Measurements from ENCODE around the gene UBE2J2.

Gene UBE2J2

GRCh38 chr1:1279028-1279427 is 5.4 kb upstream of the UBE2J2 start:
- DNase-seq, result no peak

GRCh38 chr1:1278620-1279019 is 5.0 kb upstream of the UBE2J2 start:
- no peak for DNase-seq

DNA sequence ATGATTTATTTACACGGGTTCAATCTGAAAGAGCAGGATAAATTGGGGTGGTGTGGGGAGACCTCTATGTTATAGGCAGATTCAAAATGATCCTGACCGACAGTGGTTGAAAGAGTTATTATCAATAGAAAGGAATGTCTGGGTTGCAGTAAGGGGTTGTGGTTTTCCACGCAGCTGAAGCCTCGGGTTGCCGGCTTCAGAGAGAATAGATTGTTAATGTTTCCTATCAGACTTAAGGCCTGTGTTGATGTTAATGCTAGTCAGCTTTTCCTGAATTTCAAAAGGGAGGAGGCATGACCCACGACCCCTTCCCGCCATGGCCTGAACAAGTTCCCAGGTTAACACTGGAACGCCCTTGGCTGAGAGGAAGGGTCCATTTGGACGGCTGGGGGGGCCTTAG is 2.2 kb upstream of the UBE2J2 start:
- DNase-seq, result no peak

GRCh38 chr1:1274931-1275431 is 1.3 kb upstream of the UBE2J2 start:
- no peak for DNase-seq

DNA sequence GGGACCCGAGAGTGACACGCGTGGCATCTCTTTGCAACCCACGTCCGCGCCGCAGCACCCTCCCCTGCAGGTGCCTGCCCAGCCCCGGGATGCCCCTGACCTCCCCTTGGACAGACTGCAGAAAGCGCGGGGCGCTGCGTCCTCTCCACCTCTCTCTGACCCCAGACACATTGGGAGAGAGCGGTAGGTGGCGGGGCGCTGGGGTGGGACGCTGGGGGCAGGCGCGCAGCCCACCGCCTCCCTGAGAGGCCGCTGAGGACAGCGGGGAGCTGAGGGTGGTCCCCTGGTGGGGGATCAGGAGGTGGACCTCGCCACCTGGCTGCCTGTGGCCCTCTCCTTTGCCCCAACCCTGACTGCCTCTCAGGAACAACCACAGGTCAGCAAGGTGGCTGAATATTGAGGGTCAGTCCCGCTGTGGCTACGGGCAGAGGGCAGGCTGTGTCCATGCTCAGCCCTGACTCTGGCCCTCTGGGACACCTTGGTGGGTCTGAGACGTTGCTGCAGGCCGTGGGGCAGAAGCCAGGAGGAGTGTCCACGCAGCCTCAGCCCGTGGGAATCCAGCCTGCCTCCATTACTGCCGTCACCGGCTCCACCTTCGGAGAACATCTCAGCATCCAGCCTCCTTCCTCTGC is 761 bp upstream of the UBE2J2 start:
- no peak for DNase-seq

- DNase-seq, result no peak
Observed at GRCh38 chr1:1273209-1273511, 494 bp downstream of the UBE2J2 start.

- no peak for DNase-seq
Observed at GRCh38 chr1:1272341-1273208, 1.1 kb downstream of the UBE2J2 start.

GRCh38 chr1:1270813-1271212 is 2.8 kb downstream of the UBE2J2 start:
- no peak for DNase-seq

- DNase-seq, result no peak
Observed at GRCh38 chr1:1268284-1268682, 5.4 kb downstream of the UBE2J2 start.

DNA sequence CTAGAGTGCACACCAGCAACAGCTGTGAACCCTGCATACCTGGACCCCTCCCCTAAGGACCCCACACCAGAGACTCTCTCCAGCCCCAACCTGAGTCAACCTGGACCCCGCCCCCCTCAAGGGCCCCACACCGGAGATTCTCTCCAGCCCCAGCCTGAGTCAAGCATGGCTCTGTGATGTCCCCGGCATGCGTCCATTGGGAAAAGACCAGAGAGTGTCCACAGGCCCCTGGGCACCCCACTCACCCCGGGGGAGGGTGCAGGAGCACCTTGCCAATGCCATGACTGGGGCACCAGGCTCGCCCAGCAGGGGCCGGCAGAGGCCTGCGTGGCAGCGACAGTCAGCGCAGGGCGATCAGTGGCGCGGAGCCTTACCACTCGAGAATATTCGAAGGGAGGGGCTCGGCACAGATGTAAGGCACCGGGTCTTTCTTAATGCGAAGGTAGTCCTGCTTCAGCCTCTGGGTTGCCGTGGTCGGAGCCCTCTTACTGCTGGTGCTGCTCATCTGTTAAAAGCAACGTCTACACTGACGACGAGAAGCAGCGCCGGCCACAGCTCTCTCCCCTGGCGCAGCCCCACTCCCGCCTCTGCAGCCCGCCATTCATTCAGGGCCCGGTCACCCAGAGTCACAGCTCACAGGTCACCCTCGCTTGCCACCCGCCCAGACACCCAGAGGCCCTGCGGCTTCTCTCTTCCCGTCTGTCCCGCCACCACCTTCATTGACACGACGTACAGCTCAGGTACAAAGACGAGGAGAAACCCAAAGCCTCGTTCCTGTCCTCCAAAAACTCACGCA is 6.0 kb downstream of the UBE2J2 start:
- no peak for DNase-seq

GRCh38 chr1:1264868-1265272 is 8.8 kb downstream of the UBE2J2 start:
- DNase-seq, result no peak

- no peak for DNase-seq
Observed at GRCh38 chr1:1264026-1264425, 9.6 kb downstream of the UBE2J2 start.

- no peak for DNase-seq
Observed at GRCh38 chr1:1262758-1263157, 10.9 kb downstream of the UBE2J2 start.

GRCh38 chr1:1262071-1262470 is 11.6 kb downstream of the UBE2J2 start:
- DNase-seq, result no peak

DNA sequence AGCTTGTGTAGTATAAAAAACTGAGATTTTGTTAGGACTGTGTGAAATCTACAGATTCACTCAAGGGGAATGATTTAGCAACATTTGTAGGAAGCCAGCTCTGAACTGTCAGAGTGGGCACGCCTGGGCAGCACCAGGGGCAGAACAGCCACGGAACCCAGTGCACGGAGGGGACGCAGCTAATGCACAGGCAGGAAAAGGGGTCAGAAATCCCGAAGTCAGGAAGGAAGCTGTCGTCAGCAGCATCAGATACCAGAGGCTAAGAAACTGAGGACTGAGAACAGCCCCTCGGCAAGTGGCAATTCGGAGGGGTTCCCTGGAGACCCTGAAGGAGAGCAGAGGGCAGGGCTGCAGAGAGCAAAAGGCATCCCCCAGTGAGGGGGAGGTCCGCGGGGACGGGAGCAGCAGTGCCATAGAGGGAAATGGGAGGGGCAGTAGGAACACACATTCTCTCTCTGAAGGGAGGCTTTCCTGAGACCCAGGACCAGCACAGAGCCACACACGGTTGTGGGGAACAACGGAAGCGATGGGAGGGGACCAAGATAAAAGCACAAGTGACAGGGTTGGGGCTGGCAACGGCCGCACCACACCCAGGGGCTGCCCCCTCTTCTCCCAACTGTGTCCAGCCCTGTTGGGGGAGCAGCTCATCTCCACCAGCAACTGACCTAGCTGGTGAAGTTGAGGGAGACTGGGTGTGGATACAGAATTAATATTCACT is 12.7 kb downstream of the UBE2J2 start:
- DNase-seq, result no peak

DNA sequence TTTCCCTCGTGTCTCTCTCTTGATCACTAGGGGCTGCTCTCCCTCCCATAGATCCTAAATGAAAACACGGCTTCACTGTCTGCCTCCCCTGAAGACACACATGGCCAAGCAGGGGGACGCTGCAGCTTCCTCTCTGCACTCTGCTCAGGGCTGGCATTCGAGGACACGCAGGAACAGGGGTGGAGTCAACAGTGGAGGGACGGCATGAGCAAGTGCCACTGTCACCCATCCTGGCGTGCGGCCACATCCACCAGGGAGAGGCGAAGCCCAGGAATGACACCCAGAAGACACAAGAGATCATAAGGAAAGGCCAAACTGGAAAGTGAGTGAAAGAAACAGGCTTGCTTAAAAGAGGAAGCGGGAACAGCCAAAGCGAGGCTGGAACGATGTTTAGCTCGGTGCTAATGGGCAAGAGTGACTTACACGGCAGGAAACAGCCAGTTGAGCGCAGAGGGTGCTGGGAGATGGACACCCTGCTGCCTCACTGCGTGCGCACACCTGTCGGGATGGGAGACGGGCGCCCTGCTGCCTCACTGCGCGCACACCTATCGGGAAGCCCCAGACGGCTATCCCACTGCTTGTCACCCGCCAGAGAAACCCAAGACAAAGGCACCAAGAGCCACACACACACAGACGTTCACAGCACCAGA is 13.6 kb downstream of the UBE2J2 start:
- no peak for DNase-seq

- DNase-seq, result no peak
Observed at GRCh38 chr1:1259540-1259939, 14.1 kb downstream of the UBE2J2 start.

DNA sequence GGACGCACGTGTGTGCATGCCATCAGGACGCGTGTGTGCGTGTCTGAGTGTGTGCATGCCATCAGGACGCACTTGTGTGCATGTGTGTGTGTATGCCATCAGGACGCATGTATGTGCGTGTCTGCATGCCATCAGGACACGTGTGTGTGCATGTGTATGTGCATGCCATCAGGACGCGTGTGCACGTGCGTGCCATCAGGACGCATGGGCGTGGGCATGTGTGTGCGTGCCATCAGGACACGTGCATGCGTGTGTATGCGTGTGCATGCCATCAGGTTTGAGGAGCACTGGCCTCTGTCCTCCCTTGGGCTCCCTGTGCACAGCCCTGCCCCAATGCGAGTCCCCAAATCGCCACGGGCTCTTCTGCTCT is 14.6 kb downstream of the UBE2J2 start:
- no peak for DNase-seq

- no peak for DNase-seq
Observed at GRCh38 chr1:1256956-1257871, 16.4 kb downstream of the UBE2J2 start.

- DNase-seq, result no peak
Observed at GRCh38 chr1:1255611-1256010, 18.0 kb downstream of the UBE2J2 start.

DNA sequence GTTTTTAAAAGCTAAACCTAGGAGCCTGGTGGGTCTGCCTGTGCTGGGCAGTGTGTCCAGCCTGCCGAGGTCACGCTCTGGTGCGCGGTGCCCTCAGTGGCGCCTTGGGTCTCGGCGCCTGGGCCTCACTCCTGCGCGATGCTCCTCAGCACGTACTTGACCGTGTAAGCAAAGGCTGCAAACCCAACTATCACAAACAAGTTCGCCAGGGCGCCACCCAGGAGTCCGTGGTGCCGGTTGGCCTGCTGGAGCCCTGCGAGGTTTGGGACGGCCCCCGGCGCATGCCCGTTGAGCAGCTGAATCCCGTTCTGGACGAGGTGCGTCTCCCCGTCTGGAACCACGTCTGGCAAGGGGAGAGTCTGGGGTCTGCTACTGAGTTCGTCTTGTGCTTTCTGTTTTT is 18.6 kb downstream of the UBE2J2 start:
- no peak for DNase-seq

DNA sequence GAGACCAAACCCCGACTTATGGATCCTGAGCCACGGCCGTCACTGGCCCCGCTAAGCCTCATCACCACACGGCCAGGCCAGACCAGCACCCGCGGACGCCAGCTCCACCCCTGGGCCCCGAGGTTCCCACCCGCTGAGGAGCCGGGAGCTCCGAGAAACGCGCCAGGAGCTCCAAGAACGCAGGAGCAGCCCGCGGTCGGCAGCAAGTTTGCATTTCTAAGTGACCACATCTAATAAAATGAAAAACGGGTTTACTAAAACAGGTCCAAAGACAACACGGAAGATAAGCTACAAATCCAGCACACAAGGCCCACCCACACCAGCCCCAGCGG is 19.0 kb downstream of the UBE2J2 start:
- DNase-seq, result no peak

All from activated CD4-positive, alpha-beta T cell treated with anti-CD3 and anti-CD28 coated beads, Interleukin-2, amount 50 U/mL, for 4 hours (primary cell).